K562 (cell line): ENCODE data around the gene NFATC2. TPM values are rescaled to one million over a fixed set of nuclear protein-coding genes. Genes with fewer than 3 reads are reported as not detected.

Experiments
- AFF1 ChIP-seq, 2 experiments: fragments of 450-650 bp; IDR thresholded peaks; 2 replicates each; pipeline ENCODE4 v1.6.1; 2018; ENCODE audit warnings: mild to moderate bottlenecking in 2 of 2, low read depth in 1 of 2; ENCODE audit not compliant: partially characterized antibody in 2 of 2
- CLOCK ChIP-seq: fragments of 250-450 bp; sonication (Bioruptor Pico); IDR thresholded peaks from 2 replicates; pipeline ENCODE4 v1.4.0; 2020; ENCODE audit warnings: mild to moderate bottlenecking, moderate library complexity, borderline replicate concordance
- DDX20 ChIP-seq: fragments of 450-650 bp; IDR thresholded peaks from 2 replicates; pipeline ENCODE4 v1.6.1; 2016; ENCODE audit warnings: missing genetic modification characterization, low read depth, mild to moderate bottlenecking, missing compliant biosample characterization, moderate library complexity
- EGR1 ChIP-seq: fragments of 450-650 bp; conservative IDR thresholded peaks from 2 replicates; pipeline ENCODE4 v1.6.1; 2017; ENCODE audit warnings: mild to moderate bottlenecking
- EWSR1 ChIP-seq: fragments of 450-650 bp; IDR thresholded peaks from 2 replicates; pipeline ENCODE4 v1.6.1; 2018; ENCODE audit warnings: borderline replicate concordance, mild to moderate bottlenecking, low read depth, moderate library complexity; ENCODE audit not compliant: partially characterized antibody
- FOXJ2 ChIP-seq: fragments of 200-800 bp; sonication (Bioruptor generic); IDR thresholded peaks from 2 replicates; pipeline ENCODE4 v1.6.1; 2016; ENCODE audit warnings: missing genetic modification characterization, missing compliant biosample characterization
- GABPA ChIP-seq: fragments of 200-800 bp; sonication (Bioruptor generic); conservative IDR thresholded peaks from 2 replicates; pipeline ENCODE4 v1.6.1; 2016; ENCODE audit warnings: low read depth, missing genetic modification characterization, missing compliant biosample characterization
- GTF2F1 ChIP-seq: IDR thresholded peaks from 2 replicates; pipeline ENCODE4 v1.6.1; 2011; ENCODE audit warnings: low read depth, low read length, improper control_type of control experiment
- HINFP ChIP-seq: fragments of 450-650 bp; conservative IDR thresholded peaks from 2 replicates; pipeline ENCODE4 v1.6.1; 2016; ENCODE audit warnings: missing genetic modification characterization, low read depth, mild to moderate bottlenecking, control low read depth, missing compliant biosample characterization
- KDM2B ChIP-seq: fragments of 250-450 bp; sonication (Bioruptor Pico); IDR thresholded peaks from 2 replicates; pipeline ENCODE4 v1.8.0; 2021; ENCODE audit warnings: mild to moderate bottlenecking, moderate library complexity
- L3MBTL2 ChIP-seq: fragments of 450-650 bp; IDR thresholded peaks from 2 replicates; pipeline ENCODE4 v1.6.1; 2016; ENCODE audit warnings: mild to moderate bottlenecking, moderate library complexity
- MEIS2 ChIP-seq: fragments of 450-650 bp; IDR thresholded peaks from 2 replicates; pipeline ENCODE4 v1.6.1; 2014; ENCODE audit warnings: mild to moderate bottlenecking; ENCODE audit not compliant: partially characterized antibody
- NFE2 ChIP-seq: IDR thresholded peaks from 2 replicates; pipeline ENCODE4 v1.6.1; 2014; ENCODE audit warnings: antibody characterized with exemption, low read depth
- PTRF ChIP-seq: fragments of 450-650 bp; IDR thresholded peaks from 2 replicates; pipeline ENCODE4 v1.6.1; 2016; ENCODE audit warnings: mild to moderate bottlenecking, missing genetic modification characterization, missing compliant biosample characterization
- SREBF2 ChIP-seq: sonication (generic); formaldehyde crosslinking; IDR thresholded peaks from 2 replicates; pipeline ENCODE4 v1.4.0; 2020; ENCODE audit warnings: mild to moderate bottlenecking, missing genetic modification reagents
- TBP ChIP-seq: optimal IDR thresholded peaks from 2 replicates; pipeline ENCODE3; 2011; ENCODE audit warnings: low read depth, low read length, improper control_type of control experiment
- TFAM ChIP-seq: fragments of 250-450 bp; sonication (Bioruptor Pico); conservative IDR thresholded peaks from 2 replicates; pipeline ENCODE4 v1.5.0; 2021; ENCODE audit warnings: mild to moderate bottlenecking, moderate library complexity
- ZNF212 ChIP-seq: fragments of 450-650 bp; formaldehyde crosslinking; IDR thresholded peaks from 2 replicates; pipeline ENCODE4 v1.4.0; 2020; ENCODE audit warnings: mild to moderate bottlenecking
- ZNF436 ChIP-seq: fragments of 250-450, 450-650 bp; sonication (Bioruptor Pico); formaldehyde crosslinking; IDR thresholded peaks from 2 replicates; pipeline ENCODE4 v1.7.0; 2020; ENCODE audit warnings: mild to moderate bottlenecking
- ZNF79 ChIP-seq: fragments of 250-450 bp; sonication (Bioruptor Pico); IDR thresholded peaks from 2 replicates; pipeline ENCODE4 v1.4.0; 2020; ENCODE audit warnings: low read depth, mild to moderate bottlenecking, moderate library complexity
- polyA plus RNA-seq, 8 experiments: library from polyadenylated mRNA; depleted of rRNA in 4 of 8; stranded (reverse) in 5 of 8; unstranded in 3 of 8; fragments of >200 nt; fragmentation: Nextera tagmentation in 2 of 8; fragmentation: Illumina TruSeq in 1 of 8; extraction: Ambion mirVana in 2 of 8; extraction: Trizol in 1 of 8; gene quantifications; 2 replicates each; pipeline versions ENCODE4 v1.2.1 to v1.2.3, GENCODE V29; 2011 to 2014; ENCODE audit warnings: inconsistent platforms in 1 of 8, missing spikeins in 1 of 8
- total RNA-seq, 7 experiments: library from RNA; depleted of rRNA in 6 of 7; stranded (reverse); fragments of >200 nt in 6 of 7; fragmentation: Illumina TruSeq in 2 of 7; extraction: Trizol in 2 of 7; gene quantifications; 2 replicates each; pipeline versions ENCODE4 v1.2.1 to v1.2.3, GENCODE V29; 2011 to 2021; ENCODE audit warnings: low replicate concordance in 1 of 7

Gene NFATC2
- total and polyA plus RNA-seq, 9 of the 15 experiments (the other 6 are each of a cell fraction or from before 2014, with no cell fraction given): 1.9 to 11.2 (median 3.0) TPM

GRCh38 chr20:51373713-51374455 is 168.6 kb downstream of the NFATC2 start (continued):
- TF ChIP-seq KDM2B (CRISPR knock-in tag): no peak
- no peak for TF ChIP-seq GTF2F1
- TF ChIP-seq TFAM (CRISPR knock-in tag): no peak
- TF ChIP-seq AFF1 (IDR thresholded peaks at IDR 0.05; ENCODE audit: low read depth in 1 of 2, partially characterized antibody in 2 of 2): no peak
- TF ChIP-seq SREBF2 (CRISPR knock-in tag): no peak
- TF ChIP-seq EGR1: no peak
- TF ChIP-seq MEIS2: no peak
- TF ChIP-seq HINFP (tag): no peak
- TF ChIP-seq L3MBTL2: peak; percentile 29; the same call in 1 of the 2 replicates
- TF ChIP-seq TBP: peak; percentile 13
- TF ChIP-seq ZNF79 (CRISPR knock-in tag): no peak
- no peak for TF ChIP-seq ZNF212 (CRISPR knock-in tag)
- TF ChIP-seq CLOCK (CRISPR knock-in tag): no peak
- TF ChIP-seq NFE2: no peak
- peak; percentile 59; the same call in 1 of the 2 replicates for TF ChIP-seq FOXJ2
- TF ChIP-seq DDX20 (tag): no peak
- TF ChIP-seq ZNF436 (CRISPR knock-in tag): no peak
- peak; percentile 53 for TF ChIP-seq GABPA (tag)
- no peak for TF ChIP-seq EWSR1
- TF ChIP-seq PTRF: no peak
